K562 (cell line): ENCODE measurements around the gene SLC35G3. TPM values are rescaled to one million over a fixed set of nuclear protein-coding genes. Genes with fewer than 3 reads are reported as not detected.

Experiments
- CBFA2T2 ChIP-seq: fragments of 450-650 bp; conservative IDR thresholded peaks from 2 replicates; pipeline ENCODE4 v1.6.1; 2017; ENCODE audit warnings: mild to moderate bottlenecking
- CBFB ChIP-seq: sonication (generic); formaldehyde crosslinking; IDR thresholded peaks from 2 replicates; pipeline ENCODE4 v1.4.0; 2020; ENCODE audit warnings: mild to moderate bottlenecking, missing genetic modification reagents
- CTCF ChIP-seq, 3 experiments: IDR thresholded peaks in 2 of 3; conservative IDR thresholded peaks in 1 of 3; 2 replicates each; pipeline ENCODE4 v1.5.1; 2011 to 2012; ENCODE audit warnings: low read length in 3 of 3, mild to moderate bottlenecking in 3 of 3, control low read depth in 2 of 3, improper control_type of control experiment in 1 of 3, inconsistent platforms in 1 of 3, low read depth in 1 of 3, mixed read lengths in 1 of 3, moderate library complexity in 1 of 3; ENCODE audit not compliant: insufficient read depth in 2 of 3
- EP300 ChIP-seq: IDR thresholded peaks from 2 replicates; pipeline ENCODE4 v1.6.1; 2012; ENCODE audit warnings: low read length, improper control_type of control experiment
- ETV1 ChIP-seq: fragments of 450-650 bp; conservative IDR thresholded peaks from 2 replicates; pipeline ENCODE4 v1.6.1; 2016; ENCODE audit warnings: missing genetic modification characterization, control low read depth, low read depth, missing compliant biosample characterization
- FOXM1 ChIP-seq, 2 experiments: fragments of 450-650 bp in 1 of 2; sonication (generic) in 1 of 2; formaldehyde crosslinking in 1 of 2; IDR thresholded peaks; 2 replicates each; pipeline versions ENCODE4 v1.6.1 to v1.9.0; 2017 to 2022; ENCODE audit warnings: low read depth in 2 of 2, mild to moderate bottlenecking in 2 of 2, missing genetic modification reagents in 1 of 2, moderate library complexity in 1 of 2
- HDAC6 ChIP-seq: IDR thresholded peaks from 2 replicates; pipeline ENCODE4 v1.6.1; 2012; ENCODE audit warnings: low read depth, mild to moderate bottlenecking, control low read depth, inconsistent platforms, low read length, moderate library complexity
- HLTF ChIP-seq: fragments of 450-650 bp; IDR thresholded peaks from 2 replicates; pipeline ENCODE4 v1.6.1; 2016
- KDM2B ChIP-seq: fragments of 250-450 bp; sonication (Bioruptor Pico); IDR thresholded peaks from 2 replicates; pipeline ENCODE4 v1.8.0; 2021; ENCODE audit warnings: mild to moderate bottlenecking, moderate library complexity
- NFIC ChIP-seq: fragments of 450-650 bp; IDR thresholded peaks from 2 replicates; pipeline ENCODE4 v1.6.1; 2017; ENCODE audit warnings: mild to moderate bottlenecking, inconsistent platforms
- NR0B1 ChIP-seq: fragments of 450-650 bp; IDR thresholded peaks from one replicate; pipeline ENCODE4 v1.6.1; 2018; ENCODE audit warnings: mild to moderate bottlenecking, moderate library complexity; ENCODE audit not compliant: partially characterized antibody
- PHTF2 ChIP-seq: fragments of 250-450 bp; sonication (Bioruptor Pico); IDR thresholded peaks from 2 replicates; pipeline ENCODE4 v1.5.0; 2021; ENCODE audit warnings: mild to moderate bottlenecking
- POLR2G ChIP-seq: fragments of 200-400 bp; formaldehyde crosslinking; IDR thresholded peaks from 2 replicates; pipeline ENCODE4 v1.6.1; 2017; ENCODE audit warnings: low read depth, mild to moderate bottlenecking, antibody characterized with exemption, low read length, moderate library complexity
- RAD21 ChIP-seq, 2 experiments: fragments of 250-450 bp in 1 of 2; fragments of 450-650 bp in 1 of 2; sonication (Bioruptor Pico) in 1 of 2; formaldehyde crosslinking in 1 of 2; IDR thresholded peaks in 1 of 2; conservative IDR thresholded peaks in 1 of 2; 2 replicates each; pipeline versions ENCODE4 v1.4.0 to v1.8.0; 2020 to 2022; ENCODE audit warnings: mild to moderate bottlenecking in 2 of 2, moderate library complexity in 1 of 2
- TARDBP ChIP-seq: fragments of 450-650 bp; IDR thresholded peaks from 2 replicates; pipeline ENCODE4 v1.6.1; 2016
- THRB ChIP-seq: fragments of 450-650 bp; formaldehyde crosslinking; conservative IDR thresholded peaks from 2 replicates; pipeline ENCODE4 v1.4.0; 2022; ENCODE audit warnings: mild to moderate bottlenecking, missing genetic modification characterization
- VEZF1 ChIP-seq: fragments of 200-800 bp; sonication (Bioruptor generic); IDR thresholded peaks from 2 replicates; pipeline ENCODE4 v1.6.1; 2017; ENCODE audit warnings: missing genetic modification characterization, missing compliant biosample characterization
- ZBTB9 ChIP-seq: fragments of 450-650 bp; formaldehyde crosslinking; IDR thresholded peaks from 2 replicates; pipeline ENCODE4 v1.4.0; 2020; ENCODE audit warnings: mild to moderate bottlenecking, moderate library complexity
- ZNF583 ChIP-seq: fragments of 250-450 bp; sonication (Bioruptor Pico); IDR thresholded peaks from 2 replicates; pipeline ENCODE4 v1.4.0; 2020
- ZNF707 ChIP-seq: fragments of 250-450 bp; sonication (Bioruptor Pico); conservative IDR thresholded peaks from 2 replicates; pipeline ENCODE4 v1.8.0; 2022; ENCODE audit warnings: inconsistent platforms, mild to moderate bottlenecking, moderate library complexity
- ZNF766 ChIP-seq: fragments of 200-800 bp; sonication (Bioruptor generic); conservative IDR thresholded peaks from 2 replicates; pipeline ENCODE4 v1.6.1; 2016; ENCODE audit warnings: missing genetic modification characterization, missing compliant biosample characterization
- polyA plus RNA-seq, 8 experiments: library from polyadenylated mRNA; depleted of rRNA in 4 of 8; stranded (reverse) in 5 of 8; unstranded in 3 of 8; fragments of >200 nt; fragmentation: Nextera tagmentation in 2 of 8; fragmentation: Illumina TruSeq in 1 of 8; extraction: Ambion mirVana in 2 of 8; extraction: Trizol in 1 of 8; gene quantifications; 2 replicates each; pipeline versions ENCODE4 v1.2.1 to v1.2.3, GENCODE V29; 2011 to 2014; ENCODE audit warnings: inconsistent platforms in 1 of 8, missing spikeins in 1 of 8
- total RNA-seq, 7 experiments: library from RNA; depleted of rRNA in 6 of 7; stranded (reverse); fragments of >200 nt in 6 of 7; fragmentation: Illumina TruSeq in 2 of 7; extraction: Trizol in 2 of 7; gene quantifications; 2 replicates each; pipeline versions ENCODE4 v1.2.1 to v1.2.3, GENCODE V29; 2011 to 2021; ENCODE audit warnings: low replicate concordance in 1 of 7

Gene SLC35G3
- total and polyA plus RNA-seq, 9 of the 15 experiments (the other 6 are each of a cell fraction or from before 2014, with no cell fraction given): not detected

GRCh38 chr17:35242805-35243560, 48.8 kb upstream of the SLC35G3 start, which contains the start of gene SLFN5 (continued):
- no peak for TF ChIP-seq KDM2B (CRISPR knock-in tag)
- TF ChIP-seq ETV1 (tag): peak; percentile 31; the same call in 1 of the 2 replicates
- TF ChIP-seq ZNF766 (CRISPR knock-in tag): peak; percentile 68; the same call in 1 of the 2 replicates
- no peak for TF ChIP-seq ZNF707
- no peak for TF ChIP-seq CBFA2T2
- no peak for TF ChIP-seq TARDBP
- peak; percentile 42; the same call in 1 of the 2 replicates for TF ChIP-seq VEZF1 (CRISPR knock-in tag)
- TF ChIP-seq HLTF: no peak
- TF ChIP-seq CBFB: no peak
- TF ChIP-seq NFIC: no peak
- TF ChIP-seq RAD21 (CRISPR knock-in tag; conservative IDR thresholded peaks at IDR 0.05 in 1 of 2, IDR thresholded peaks at IDR 0.05 in 1 of 2): no peak
- TF ChIP-seq EP300: no peak
- TF ChIP-seq NR0B1: no peak
- TF ChIP-seq THRB: no peak
- TF ChIP-seq FOXM1 (IDR thresholded peaks at IDR 0.05; ENCODE audit: low read depth): no peak
- no peak for TF ChIP-seq FOXM1 (CRISPR knock-in tag; IDR thresholded peaks at IDR 0.05; ENCODE audit: low read depth)
- no peak for TF ChIP-seq HDAC6
- TF ChIP-seq CTCF (IDR thresholded peaks at IDR 0.05 in 2 of 3, conservative IDR thresholded peaks at IDR 0.05 in 1 of 3; ENCODE audit: insufficient read depth in 2 of 3, low read depth in 1 of 3, low read length in 3 of 3): no peak
- no peak for TF ChIP-seq PHTF2 (CRISPR knock-in tag)
- TF ChIP-seq POLR2G: peak; percentile 53
- no peak for TF ChIP-seq ZNF583
- TF ChIP-seq ZBTB9: no peak
